Central memory CD4-positive, alpha-beta T cell (primary cell): ENCODE data around the gene CD86.
"Not testable (repeated sequence)": the region's sequence is repeated elsewhere in the genome, so short reads cannot be mapped to it uniquely, and the experiment has no call there.

Source experiments
- DNase-seq: peaks from one replicate; pipeline ENCODE4 v3.0.0; 2022
- total RNA-seq, 3 experiments: gene quantifications; one replicate each; lab custom pipeline; 2026; lab: John Stamatoyannopoulos, UW

CD86 gene, protein sequence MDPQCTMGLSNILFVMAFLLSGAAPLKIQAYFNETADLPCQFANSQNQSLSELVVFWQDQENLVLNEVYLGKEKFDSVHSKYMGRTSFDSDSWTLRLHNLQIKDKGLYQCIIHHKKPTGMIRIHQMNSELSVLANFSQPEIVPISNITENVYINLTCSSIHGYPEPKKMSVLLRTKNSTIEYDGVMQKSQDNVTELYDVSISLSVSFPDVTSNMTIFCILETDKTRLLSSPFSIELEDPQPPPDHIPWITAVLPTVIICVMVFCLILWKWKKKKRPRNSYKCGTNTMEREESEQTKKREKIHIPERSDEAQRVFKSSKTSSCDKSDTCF
- 0 to 0.04 (median 0) reads per million in 3 experiments for total RNA-seq

DNA sequence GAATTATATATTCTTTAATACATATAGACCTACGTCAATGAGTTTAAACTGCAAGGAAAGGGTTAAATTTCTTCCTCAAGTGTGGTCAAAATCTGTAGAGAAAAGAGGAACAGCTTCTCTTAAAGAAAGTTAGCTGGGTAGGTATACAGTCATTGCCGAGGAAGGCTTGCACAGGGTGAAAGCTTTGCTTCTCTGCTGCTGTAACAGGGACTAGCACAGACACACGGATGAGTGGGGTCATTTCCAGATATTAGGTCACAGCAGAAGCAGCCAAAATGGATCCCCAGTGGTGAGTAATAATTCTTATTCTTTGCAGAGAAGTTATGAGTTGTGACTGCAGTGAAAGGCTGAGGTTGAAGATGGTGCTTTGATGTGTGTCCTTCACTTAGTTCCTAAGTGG, at the start of gene CD86:
Gene CD86 (plus strand): TSS at position 148 of the 400 bp plus-strand sequence. CDS start 128 bp downstream, at position 276.
- no peak for DNase-seq

DNA sequence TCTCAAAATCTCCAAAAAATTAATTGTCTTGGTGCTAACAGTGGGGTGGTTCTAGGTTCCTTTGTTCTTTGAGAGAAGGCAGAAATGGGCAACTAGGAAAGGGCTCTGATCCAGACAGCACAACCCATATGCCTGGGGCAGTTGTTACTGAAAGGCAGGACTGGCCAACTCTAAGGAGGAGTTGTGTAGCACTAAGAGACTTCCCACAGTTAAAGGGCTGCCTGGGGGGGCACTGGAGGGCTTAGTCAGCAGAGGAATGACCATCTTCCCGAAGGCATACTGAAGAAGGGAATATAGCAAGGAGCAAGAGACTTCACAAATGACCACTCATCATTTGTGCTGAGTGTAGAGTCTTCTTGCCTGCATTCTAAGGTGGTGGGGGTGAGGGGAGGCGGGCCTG, 48.9 kb upstream of the CD86 start:
- no peak for DNase-seq

DNA sequence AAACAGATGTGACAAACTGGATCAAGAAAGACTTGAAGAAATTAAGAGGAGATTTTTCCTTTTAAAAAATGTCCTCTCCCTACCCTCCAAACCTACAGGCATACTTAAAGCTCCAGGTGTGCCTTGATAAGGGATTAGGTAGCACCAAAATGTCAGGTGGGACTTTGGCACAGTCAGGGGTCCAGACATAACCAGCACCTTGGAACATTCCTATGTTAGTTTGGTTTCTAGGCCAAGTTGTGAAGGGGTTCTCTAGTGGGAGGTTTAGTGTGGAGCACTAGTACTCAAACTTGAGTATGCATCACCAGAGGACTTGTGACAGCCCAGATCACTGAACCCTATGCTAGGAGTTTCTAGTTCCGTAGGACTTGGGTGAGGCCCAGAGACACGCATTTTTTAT, 47.0 kb upstream of the CD86 start:
- DNase-seq: no peak

DNA sequence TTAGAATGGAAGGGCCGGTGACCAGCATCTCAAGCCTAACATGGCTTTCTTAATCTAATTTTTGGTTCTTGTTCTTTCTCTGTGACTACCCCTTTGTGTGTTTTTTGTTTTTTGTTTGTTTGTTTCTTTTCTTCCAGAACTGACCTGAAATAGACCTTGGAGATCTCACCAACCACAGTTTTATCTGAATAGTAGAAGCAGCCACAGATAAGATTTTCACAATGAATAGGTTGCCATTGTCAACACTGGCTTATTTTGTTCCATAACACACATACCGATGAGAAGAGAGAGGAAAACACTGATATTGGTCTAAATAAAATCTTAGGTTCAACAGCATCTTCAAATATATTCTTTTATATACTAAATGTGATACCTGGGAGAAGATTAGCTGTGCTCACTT, 44.7 kb upstream of the CD86 start:
- no peak for DNase-seq

DNA sequence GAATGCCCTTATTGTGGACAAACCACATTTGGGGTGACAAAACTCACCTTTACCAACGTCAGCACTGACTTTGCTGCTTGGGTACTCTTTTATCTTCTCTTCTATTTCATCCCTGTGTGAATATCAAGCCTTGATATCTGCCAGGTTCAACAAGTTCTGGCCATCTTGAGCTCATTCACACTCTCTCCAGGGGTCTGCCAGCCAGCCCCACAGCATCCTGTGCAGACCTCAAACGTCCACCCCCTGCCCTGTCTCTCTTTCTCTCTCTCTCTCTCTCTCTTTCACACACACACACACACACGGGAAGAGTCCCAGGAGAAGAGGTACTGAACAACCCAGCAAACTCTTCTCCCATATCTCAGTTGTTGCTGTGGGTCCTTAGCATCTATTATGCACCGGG, 43.8 kb upstream of the CD86 start:
- DNase-seq: no peak

DNA sequence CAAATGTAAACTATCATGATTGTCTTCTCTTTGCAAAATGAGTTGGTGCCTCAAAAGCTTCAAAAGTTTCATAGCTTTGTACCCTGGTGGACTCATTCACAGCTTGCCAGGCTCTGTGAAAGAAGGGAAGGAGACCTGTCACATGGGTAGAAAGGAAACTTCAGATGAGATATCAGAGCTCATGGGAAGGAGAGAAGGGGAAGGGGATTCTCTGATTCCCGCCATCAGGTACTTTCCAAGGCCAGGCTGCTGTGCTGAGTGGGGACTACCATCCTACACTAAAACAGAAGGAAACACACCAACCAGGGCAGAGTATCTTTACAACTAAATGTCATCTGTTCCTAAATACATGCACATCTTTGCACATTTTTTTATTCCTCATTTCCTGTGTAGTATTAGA, 42.3 kb upstream of the CD86 start:
- no peak for DNase-seq

DNA sequence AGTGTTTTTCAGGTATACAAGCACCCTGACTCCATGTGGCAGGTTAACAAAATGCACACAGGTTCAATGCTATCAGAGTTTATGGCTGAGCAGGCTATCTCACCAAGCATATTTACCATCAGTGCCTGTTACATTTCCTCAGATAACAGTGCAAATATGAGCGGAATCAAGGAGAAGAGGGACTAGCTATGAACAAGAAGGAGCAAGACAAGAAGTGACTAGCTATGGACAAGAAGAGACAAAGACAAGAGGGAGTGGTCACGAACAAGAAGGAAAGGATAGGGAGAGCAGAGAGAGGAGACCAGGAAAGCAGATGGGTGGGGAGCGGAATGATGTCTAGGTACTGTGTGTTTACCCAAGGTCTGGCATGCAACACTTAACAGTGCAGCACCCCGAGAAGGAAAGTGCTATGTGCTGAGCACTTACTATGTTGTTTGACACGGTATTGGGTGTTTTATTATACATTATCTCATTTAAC, 41.7 kb upstream of the CD86 start:
- DNase-seq: no peak

DNA sequence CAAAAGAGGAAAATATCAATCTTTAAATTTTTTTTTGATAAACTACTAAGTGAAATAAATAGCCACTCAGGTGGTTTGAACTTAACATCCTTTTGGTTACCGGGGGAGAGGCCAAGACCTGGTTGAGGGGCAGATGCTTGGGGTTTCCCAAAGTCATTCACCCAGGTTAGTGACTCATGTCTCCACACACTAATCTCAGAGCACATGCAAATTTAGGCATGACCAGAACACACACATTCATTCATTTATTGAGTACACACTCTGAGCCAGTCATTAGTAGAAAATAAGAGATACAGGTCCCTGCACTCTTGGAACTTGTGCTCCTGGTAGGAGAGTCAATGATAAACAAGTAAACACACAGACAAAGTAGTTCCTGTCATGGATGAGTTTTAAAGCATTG, 40.4 kb upstream of the CD86 start:
- no peak for DNase-seq

DNA sequence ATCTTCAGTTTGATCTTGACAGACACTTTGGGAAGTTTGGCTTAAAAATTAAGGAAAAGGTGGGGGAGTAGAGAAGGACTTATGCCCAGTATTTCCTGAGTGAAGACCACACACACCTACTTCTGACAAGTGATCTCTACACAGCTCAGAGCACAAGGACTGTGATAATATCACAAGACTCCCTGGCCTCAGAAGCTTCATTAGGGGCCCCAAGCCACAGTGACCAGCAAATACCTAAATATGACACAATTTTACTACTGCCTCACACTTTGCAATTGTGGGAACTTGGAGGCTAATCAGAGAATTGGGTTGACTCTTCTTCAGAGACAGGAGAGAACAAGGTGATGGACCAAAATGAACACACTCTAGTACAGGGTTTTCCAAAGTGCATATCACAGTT, 35.7 kb upstream of the CD86 start:
- DNase-seq: no peak

DNA sequence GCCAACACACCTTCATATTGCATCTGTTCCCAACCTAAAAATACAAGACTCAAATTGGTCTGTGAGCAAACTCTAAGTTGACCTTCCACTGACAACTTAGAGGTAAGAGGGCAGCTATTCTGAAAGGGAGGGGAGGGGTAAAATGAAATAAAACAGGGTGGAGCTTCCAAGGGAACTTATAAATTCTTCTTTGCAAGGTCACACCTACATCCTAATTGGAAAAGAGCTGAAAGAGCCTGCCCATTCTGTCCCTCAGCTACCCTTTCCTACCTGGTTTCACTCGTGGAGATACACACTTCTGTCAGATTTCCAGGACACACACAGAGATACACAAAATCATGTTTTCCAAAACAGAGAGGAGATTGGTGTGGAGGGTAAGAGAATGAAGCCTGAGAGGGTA, 34.1 kb upstream of the CD86 start:
- DNase-seq: no peak

DNA sequence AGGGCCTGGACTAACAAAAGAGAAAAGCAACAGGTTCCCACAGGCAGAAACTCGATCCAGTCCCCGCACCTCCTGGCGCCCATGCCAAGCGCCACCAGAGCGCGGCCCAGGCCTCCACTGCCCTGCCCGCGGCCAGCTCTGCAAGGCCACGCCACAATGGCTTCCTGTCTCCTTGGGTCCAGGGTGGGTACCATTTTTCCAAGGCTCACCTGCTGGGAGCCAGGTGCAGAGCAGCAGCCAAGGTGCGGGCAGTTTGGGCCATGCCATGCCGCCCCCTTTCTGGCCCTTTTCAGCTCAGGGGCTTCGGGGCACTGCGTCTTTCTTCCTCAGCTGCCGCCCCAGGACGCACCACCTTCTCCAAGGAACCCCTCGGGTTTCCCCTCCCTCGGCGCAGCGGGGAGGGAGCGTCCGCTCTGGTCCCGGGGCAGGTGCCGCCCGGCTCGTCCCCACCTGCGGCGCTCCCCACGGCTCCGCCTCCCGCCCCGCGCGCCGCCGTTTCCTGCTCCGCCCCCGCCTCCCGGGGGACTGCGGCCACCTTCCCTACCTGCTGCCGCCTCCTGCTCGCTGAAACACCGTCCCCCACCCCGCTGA, 33.3 kb upstream of the CD86 start, which contains the start of gene ILDR1:
Gene ILDR1 (minus strand): TSS at position 437 of the 591 bp plus-strand sequence. CDS start 170 bp downstream, at position 267.
- DNase-seq: no peak

DNA sequence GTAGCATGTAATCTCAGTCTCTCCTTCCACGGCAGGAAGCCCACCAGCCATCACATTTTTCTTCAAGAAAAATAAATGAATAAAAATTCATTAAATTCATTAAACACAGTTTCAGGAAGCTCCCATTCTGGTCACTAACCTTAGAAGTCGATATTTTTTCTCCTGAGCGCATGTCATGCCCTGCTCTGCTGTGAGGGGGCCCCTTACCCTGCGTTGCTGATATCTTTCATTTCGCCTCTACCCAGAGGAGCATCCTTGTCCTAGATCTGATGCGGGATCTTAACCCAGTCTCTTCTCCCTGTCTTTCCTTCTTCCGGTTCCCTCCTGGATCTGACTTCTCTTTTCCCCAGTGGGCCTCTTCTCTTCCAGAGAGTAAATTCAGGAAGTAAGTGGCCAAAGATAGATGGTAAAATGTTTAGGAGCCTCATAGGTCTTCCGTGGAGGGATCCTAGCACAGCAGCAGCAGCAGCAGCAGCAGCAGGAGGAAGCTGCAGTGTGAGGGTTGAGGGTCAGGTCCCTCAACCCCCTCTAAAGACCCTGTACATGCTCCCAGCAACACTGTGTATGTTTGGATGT, 31.7 kb upstream of the CD86 start:
- no peak for DNase-seq

DNA sequence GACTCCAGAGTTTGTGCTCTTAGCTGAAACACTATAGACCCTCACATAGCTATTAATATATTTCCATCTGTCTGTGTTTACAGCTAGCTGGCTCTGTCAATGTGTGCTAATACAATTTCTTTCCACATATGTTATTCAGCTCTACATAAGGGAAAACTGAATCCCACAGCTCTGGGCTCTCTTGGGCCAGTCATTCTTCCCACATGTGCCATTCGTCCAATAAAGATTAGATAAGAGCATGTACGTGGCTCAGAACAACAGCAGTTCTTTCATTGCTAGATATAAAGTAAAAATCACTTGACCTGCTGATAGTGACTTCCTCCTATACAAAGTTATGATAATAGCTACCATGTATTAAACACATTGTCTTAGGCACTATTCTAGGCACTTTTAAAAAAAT, 30.4 kb upstream of the CD86 start:
- no peak for DNase-seq

DNA sequence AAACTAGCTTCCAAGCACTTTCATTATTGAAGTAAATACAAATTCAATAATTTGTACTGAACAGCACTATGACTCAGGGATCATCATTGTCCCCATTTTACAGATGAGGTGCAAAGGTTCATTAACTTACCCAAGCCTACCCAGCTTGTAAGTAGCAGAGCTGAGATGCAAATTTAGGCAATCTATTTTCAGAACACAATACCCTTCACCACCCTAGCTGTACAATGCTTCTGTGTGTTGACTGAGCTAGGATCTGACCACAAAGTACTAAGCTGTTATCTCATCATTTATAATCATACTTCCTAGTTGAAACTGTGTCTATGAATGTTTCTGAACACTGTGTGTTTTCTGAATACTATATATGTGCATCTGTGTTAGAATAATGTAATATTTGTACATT, 29.9 kb upstream of the CD86 start:
- no peak for DNase-seq

DNA sequence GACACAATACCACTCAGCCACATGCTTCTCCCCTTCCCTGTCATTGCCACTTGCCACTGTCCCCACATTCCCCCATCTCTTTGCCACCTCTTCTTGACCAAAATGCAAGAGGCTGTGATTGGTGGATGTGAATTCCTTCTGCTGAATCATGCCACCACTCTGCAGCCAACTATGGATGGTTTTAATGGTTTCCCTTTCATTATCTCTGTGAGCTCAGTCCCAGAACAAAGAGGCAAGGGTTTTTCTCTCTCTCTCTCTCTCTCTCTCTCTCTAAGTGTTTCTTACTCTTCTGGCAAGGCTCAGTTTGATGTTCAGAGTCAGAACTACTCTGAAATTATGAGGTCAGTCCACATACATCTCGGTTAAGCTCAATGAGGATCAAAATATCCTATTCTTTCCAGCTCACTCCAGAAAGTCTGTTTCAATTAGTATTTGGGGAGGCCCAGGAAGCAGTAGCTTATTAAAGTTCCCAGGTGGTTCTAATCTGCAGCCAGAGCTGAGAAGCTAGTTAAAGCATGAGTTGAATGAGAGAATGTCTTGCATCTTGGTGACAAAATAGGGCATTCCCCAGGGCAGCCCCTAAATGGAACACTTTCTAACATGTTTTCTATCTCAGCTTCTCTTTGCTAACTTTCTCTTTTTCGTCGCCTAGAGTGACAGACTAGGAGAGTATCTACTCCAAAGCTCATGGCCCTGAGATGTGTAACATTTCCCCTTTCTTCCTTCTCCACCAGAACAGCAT, 24.6 kb upstream of the CD86 start:
- DNase-seq: no peak

DNA sequence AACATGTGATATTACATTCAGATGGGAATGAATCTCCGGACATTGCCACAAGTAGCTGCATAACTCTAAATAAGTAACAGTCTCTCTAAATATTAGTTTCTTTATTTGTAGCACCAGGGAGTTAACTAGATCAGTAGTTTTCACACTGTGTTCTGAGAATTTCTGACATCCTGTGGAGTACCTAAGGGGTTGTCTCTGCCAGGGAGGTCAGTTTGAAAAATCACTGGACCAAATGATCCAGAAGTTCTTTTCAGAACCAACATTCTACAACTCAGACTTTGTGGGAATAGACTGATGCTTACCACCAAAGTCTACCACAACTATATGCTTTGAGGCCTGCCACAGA, 24.1 kb upstream of the CD86 start:
- DNase-seq: no peak

DNA sequence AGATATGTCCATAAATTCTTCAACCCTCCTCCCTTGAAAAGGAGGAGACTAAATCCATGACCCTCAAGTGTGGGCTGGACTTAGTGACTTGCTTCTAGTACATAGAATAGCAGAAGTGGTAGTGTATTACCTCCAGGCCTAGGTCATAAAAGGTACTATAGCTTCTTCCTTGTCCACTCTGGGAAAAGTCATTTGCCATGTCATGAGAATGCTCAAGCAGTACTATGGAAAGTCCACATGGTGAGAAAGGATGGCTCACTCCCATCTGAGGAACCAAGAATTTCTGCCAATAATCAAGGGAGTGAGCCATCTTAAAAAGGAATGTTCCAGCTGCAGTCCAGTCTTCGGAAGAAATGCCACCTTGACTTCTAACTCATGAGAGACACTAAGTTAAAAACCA, 22.6 kb upstream of the CD86 start:
- DNase-seq: no peak

DNA sequence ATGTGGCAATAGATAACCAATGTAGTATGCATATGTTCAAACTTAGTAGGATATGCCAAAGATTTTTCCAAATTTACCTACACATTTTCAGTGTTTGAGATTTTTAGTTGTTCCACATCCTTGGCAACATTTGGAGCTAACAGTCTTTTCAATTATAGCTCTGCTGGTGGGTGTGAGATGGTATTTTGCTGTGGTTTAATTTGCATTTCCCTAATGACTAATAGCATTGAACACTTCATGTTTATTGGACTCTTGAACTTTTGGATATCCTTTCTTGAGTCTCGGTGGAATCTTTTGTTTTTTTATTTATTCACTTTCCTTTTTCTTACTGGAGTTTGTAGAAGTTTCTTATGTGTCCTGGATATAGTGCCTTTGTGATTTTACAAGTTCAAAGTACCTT, 22.1 kb upstream of the CD86 start:
- DNase-seq: no peak

DNA sequence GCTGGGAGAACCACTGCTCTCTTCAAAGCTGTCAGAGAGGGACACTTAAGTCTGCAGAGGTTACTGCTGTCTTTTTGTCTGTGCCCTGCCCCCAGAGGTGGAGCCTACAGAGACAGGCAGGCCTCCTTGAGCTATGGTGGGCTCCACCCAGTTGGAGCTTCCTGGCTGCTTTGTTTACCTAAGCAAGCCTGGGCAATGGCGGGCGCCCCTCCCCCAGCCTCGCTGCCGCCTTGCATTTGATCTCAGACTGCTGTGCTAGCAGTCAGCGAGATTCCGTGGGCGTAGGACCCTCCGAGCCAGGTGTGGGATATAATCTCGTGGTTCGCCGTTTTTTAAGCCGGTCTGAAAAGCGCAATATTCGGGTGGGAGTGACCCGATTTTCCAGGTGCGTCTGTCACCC, 7.9 kb upstream of the CD86 start:
- DNase-seq: not testable (repeated sequence)

DNA sequence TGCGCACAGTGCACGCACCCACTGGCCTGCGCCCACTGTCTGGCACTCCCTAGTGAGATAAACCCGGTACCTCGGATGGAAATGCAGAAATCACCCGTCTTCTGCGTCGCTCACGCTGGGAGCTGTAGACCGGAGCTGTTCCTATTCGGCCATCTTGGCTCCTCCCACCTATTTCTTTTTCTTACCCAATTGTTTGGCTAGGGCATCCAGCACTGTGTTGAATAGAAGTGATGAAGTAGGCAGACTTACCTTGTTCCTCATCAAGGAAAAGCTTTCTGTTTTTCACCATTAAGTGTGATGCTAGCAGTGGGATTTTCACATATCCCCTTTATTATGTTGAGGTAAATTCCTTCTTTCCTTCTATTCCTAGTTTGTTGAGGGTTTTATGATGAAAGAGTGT, 7.4 kb upstream of the CD86 start:
- DNase-seq: not testable (repeated sequence)

DNA sequence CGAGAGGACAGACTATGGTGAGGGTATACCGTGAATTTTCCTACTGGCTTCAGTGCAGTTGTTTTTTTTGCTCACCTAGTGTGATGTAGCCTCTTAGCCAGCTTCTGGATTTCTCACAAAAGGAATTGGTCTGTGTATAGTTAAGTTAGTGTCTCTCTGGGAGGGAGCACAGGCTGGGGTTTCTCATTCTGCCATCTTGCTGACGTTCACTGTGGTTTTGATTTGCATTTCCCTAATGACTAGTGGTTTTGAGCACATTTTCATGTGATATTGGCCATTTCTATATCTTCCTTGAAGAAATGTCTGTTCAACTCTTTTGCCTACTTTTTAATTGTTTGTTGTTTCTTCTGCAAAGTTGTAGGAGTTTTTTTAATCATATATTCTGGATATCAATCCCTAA, 2.2 kb upstream of the CD86 start:
- no peak for DNase-seq

DNA sequence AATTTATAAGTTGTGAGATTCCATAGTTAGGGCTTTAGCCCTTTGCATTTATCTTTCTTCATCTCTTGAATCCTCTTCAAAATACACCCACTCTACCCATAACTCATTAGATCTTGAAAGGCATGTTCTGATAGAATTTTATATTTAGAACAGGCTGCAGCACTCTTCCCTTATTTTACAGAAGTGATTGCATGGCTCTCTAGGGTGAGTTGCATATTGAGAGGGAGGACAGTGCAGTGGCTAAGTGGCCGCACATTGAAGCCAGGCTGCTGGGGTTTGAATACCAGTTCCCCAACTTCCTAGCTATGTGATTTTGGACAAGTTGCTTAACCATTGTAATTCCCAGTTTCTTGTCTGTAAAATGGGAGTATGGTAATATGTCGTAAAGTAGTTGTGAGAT, 2.5 kb downstream of the CD86 start:
- no peak for DNase-seq

DNA sequence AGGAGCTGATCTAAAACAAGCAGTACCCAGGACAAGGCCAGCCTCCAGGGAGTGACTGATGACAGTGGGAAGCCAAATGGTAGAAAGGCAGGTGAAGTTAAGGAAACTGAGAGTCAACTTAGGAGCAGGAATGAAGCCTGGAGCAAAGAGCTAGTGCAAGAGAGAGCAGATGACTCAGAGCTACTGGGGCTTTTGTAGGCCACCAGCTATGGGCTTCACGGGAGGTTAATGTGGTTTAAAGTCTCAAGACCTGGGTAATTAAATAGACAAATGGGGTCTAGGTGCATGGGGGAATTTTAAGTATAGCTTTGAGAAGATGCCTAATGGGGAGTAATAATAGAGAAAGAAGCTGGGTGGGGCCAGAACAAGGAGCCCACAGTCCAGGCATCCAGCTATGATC, 3.1 kb downstream of the CD86 start:
- no peak for DNase-seq
